ENCODE results near the gene RAP2A. TPM values are rescaled to one million over a fixed set of nuclear protein-coding genes. Genes with fewer than 3 reads are reported as not detected.

The RAP2A gene
- total RNA-seq, 2 donors from 2014 or later, result 8.1 to 19.0 TPM

GRCh38 chr13:97497400-97497799 lies 63.4 kb downstream of the RAP2A start:
- Mint-ChIP-seq H3K27ac (no peak overlapping the region), H3K36me3 (no peaks in the 10 kb centered on the region), H3K9me3 (no peaks in the 10 kb centered on the region)
- DNase-seq (ENCODE audit: low spot score in 2 of 2), result no peak
- ATAC-seq, result no peak

- no peak for DNase-seq (ENCODE audit: low spot score in 2 of 2)
- Mint-ChIP-seq H3K27ac (no peak overlapping the region), H3K9me3 (no peaks in the 10 kb centered on the region), H3K36me3 (no peaks in the 10 kb centered on the region)
- no peak for ATAC-seq
These were observed 64.5 kb downstream of the RAP2A start for GRCh38 chr13:97498419-97498818.

- H3K9me3 Mint-ChIP-seq, result no peaks in the 10 kb centered on the region
- DNase-seq (ENCODE audit: low spot score in 2 of 2), result no peak
These were observed 65.2 kb downstream of the RAP2A start for GRCh38 chr13:97499181-97499580.

GRCh38 chr13:97502181-97502580 lies 68.2 kb downstream of the RAP2A start:
- no peak for DNase-seq (ENCODE audit: low spot score in 2 of 2)
- H3K36me3 Mint-ChIP-seq, result no peaks in the 10 kb centered on the region
- no peak for ATAC-seq
- H3K9me3 Mint-ChIP-seq, result no peaks in the 10 kb centered on the region
- H3K27ac Mint-ChIP-seq, result no peak overlapping the region

More at GRCh38 chr13:97499181-97499580, 65.2 kb downstream of the RAP2A start:
- no peak overlapping the region for H3K27ac Mint-ChIP-seq
- no peaks in the 10 kb centered on the region for H3K36me3 Mint-ChIP-seq
- ATAC-seq, result no peak

GRCh38 chr13:97502706-97503105 lies 68.7 kb downstream of the RAP2A start:
- H3K9me3 Mint-ChIP-seq, result no peaks in the 10 kb centered on the region
- ATAC-seq (no peak), DNase-seq (ENCODE audit: low spot score in 2 of 2) (no peak)
- H3K36me3 Mint-ChIP-seq, result no peaks in the 10 kb centered on the region
- H3K27ac Mint-ChIP-seq, result peak overlapping the region in 1 of 2 donors; percentile 9

- H3K27ac Mint-ChIP-seq, result no peak overlapping the region
These were observed 71.0 kb downstream of the RAP2A start for GRCh38 chr13:97505017-97505416.

GRCh38 chr13:97506511-97506910 lies 72.5 kb downstream of the RAP2A start:
- Mint-ChIP-seq H3K9me3 (no peaks in the 10 kb centered on the region), H3K36me3 (no peaks in the 10 kb centered on the region), H3K27ac (no peak overlapping the region)
- no peak for ATAC-seq
- DNase-seq (ENCODE audit: low spot score in 2 of 2), result no peak

More at GRCh38 chr13:97505017-97505416, 71.0 kb downstream of the RAP2A start:
- Mint-ChIP-seq H3K9me3 (no peaks in the 10 kb centered on the region), H3K36me3 (no peaks in the 10 kb centered on the region)
- DNase-seq (ENCODE audit: low spot score in 2 of 2) (no peak), ATAC-seq (no peak)

GRCh38 chr13:97512732-97513131 lies 78.8 kb downstream of the RAP2A start:
- Mint-ChIP-seq H3K27ac (no peak overlapping the region), H3K9me3 (peaks cover 9 to 10% of the 10 kb centered on the region in 2 donors), H3K36me3 (peaks cover 0 to 14% of the 10 kb centered on the region in 2 donors)
- DNase-seq (ENCODE audit: low spot score in 2 of 2) (no peak), ATAC-seq (no peak)

- peaks cover 0 to 19% of the 10 kb centered on the region in 2 donors for H3K36me3 Mint-ChIP-seq
- no peak for DNase-seq (ENCODE audit: low spot score in 2 of 2)
- no peak overlapping the region for H3K27ac Mint-ChIP-seq
- ATAC-seq, result no peak
- H3K9me3 Mint-ChIP-seq, result peaks cover 13 to 14% of the 10 kb centered on the region in 2 donors
These were observed 81.7 kb downstream of the RAP2A start for GRCh38 chr13:97515643-97516042.

- DNase-seq (ENCODE audit: low spot score in 2 of 2), result no peak
- no peak overlapping the region for H3K27ac Mint-ChIP-seq
These were observed 84.0 kb downstream of the RAP2A start for GRCh38 chr13:97517967-97518366.

More at GRCh38 chr13:97517967-97518366, 84.0 kb downstream of the RAP2A start:
- peaks cover 0 to 7% of the 10 kb centered on the region in 2 donors for H3K36me3 Mint-ChIP-seq
- no peak for ATAC-seq
- H3K9me3 Mint-ChIP-seq, result peaks cover 3 to 8% of the 10 kb centered on the region in 2 donors

Other genes starting within 250 kb of the RAP2A start
- 10 to 100 TPM; 15.2 to 22.7 TPM for gene MBNL2, start 211.8 kb upstream of the RAP2A start, total RNA-seq

Data from activated naive CD4-positive, alpha-beta T cell treated with anti-CD3 and anti-CD28 coated beads, Interleukin-2, amount 50 U/mL, for 72 hours (primary cell).